ENCODE results near the gene WDFY4.

The WDFY4 gene

GRCh38 chr10:48813825-48814224 lies 129.2 kb downstream of the WDFY4 start:
- ATAC-seq, result no peak

DNA sequence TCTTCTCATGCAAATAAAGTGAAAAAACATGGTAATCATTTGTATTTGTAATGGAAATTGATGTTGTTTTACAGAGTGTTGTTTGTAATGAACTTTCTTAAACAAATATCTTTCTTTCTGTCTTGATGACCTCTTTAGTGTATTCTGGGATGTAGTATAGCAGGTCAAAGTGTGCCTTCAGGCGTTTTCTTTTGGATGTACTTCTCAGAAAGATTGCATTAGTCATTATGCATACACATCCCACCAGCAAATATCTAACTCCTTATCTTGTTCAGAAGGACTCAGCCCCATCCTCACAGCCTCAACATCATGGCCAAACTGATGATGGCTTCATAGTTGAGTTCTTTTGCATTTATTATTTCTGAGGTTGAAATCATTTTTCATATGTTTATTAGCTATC lies 130.3 kb downstream of the WDFY4 start:
- TF ChIP-seq SNAI2 (CRISPR knock-in tag; IDR thresholded peaks at IDR 0.05) (no peak), ZNF70 (CRISPR knock-in tag; IDR thresholded peaks at IDR 0.05) (no peak), ZC3H10 (CRISPR knock-in tag; IDR thresholded peaks at IDR 0.05) (no peak), TOX (CRISPR knock-in tag; IDR thresholded peaks at IDR 0.05; ENCODE audit: borderline replicate concordance) (no peak), ESRRG (CRISPR knock-in tag; IDR thresholded peaks at IDR 0.05) (no peak)
- ATAC-seq, result no peak

More at GRCh38 chr10:48813825-48814224, 129.2 kb downstream of the WDFY4 start:
- TF ChIP-seq ZNF8 (CRISPR knock-in tag; IDR thresholded peaks at IDR 0.05) (no peak), BACH2 (CRISPR knock-in tag; IDR thresholded peaks at IDR 0.05; ENCODE audit: borderline replicate concordance) (no peak), PPARA (CRISPR knock-in tag; IDR thresholded peaks at IDR 0.05; ENCODE audit: borderline replicate concordance) (no peak), CSDC2 (CRISPR knock-in tag; IDR thresholded peaks at IDR 0.05) (no peak), ESRRG (CRISPR knock-in tag; IDR thresholded peaks at IDR 0.05) (no peak), ZC3H10 (CRISPR knock-in tag; IDR thresholded peaks at IDR 0.05) (no peak), ISL1 (CRISPR knock-in tag; IDR thresholded peaks at IDR 0.05) (no peak), RARB (CRISPR knock-in tag; IDR thresholded peaks at IDR 0.05) (no peak), GLIS3 (CRISPR knock-in tag; IDR thresholded peaks at IDR 0.05) (no peak), ZFP30 (CRISPR knock-in tag; IDR thresholded peaks at IDR 0.05) (no peak), SNAI2 (CRISPR knock-in tag; IDR thresholded peaks at IDR 0.05) (no peak)
- TF ChIP-seq, protein P1, sequence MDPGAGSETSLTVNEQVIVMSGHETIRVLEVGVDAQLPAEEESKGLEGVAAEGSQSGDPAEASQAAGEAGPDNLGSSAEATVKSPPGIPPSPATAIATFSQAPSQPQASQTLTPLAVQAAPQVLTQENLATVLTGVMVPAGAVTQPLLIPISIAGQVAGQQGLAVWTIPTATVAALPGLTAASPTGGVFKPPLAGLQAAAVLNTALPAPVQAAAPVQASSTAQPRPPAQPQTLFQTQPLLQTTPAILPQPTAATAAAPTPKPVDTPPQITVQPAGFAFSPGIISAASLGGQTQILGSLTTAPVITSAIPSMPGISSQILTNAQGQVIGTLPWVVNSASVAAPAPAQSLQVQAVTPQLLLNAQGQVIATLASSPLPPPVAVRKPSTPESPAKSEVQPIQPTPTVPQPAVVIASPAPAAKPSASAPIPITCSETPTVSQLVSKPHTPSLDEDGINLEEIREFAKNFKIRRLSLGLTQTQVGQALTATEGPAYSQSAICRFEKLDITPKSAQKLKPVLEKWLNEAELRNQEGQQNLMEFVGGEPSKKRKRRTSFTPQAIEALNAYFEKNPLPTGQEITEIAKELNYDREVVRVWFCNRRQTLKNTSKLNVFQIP (CRISPR knock-in tag; IDR thresholded peaks at IDR 0.05; ENCODE audit: borderline replicate concordance, low read depth), result no peak
- TF ChIP-seq, protein P2, sequence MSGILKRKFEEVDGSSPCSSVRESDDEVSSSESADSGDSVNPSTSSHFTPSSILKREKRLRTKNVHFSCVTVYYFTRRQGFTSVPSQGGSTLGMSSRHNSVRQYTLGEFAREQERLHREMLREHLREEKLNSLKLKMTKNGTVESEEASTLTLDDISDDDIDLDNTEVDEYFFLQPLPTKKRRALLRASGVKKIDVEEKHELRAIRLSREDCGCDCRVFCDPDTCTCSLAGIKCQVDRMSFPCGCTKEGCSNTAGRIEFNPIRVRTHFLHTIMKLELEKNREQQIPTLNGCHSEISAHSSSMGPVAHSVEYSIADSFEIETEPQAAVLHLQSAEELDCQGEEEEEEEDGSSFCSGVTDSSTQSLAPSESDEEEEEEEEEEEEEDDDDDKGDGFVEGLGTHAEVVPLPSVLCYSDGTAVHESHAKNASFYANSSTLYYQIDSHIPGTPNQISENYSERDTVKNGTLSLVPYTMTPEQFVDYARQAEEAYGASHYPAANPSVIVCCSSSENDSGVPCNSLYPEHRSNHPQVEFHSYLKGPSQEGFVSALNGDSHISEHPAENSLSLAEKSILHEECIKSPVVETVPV (CRISPR knock-in tag; IDR thresholded peaks at IDR 0.05), result no peak

- ATAC-seq, result no peak
- TF ChIP-seq OSR1 (CRISPR knock-in tag; IDR thresholded peaks at IDR 0.05) (no peak), ZNF70 (CRISPR knock-in tag; IDR thresholded peaks at IDR 0.05) (no peak), ESRRG (CRISPR knock-in tag; IDR thresholded peaks at IDR 0.05) (no peak), BACH2 (CRISPR knock-in tag; IDR thresholded peaks at IDR 0.05; ENCODE audit: borderline replicate concordance) (no peak), ZFP3 (CRISPR knock-in tag; IDR thresholded peaks at IDR 0.05) (no peak), PPARA (CRISPR knock-in tag; IDR thresholded peaks at IDR 0.05; ENCODE audit: borderline replicate concordance) (no peak), ZFP30 (CRISPR knock-in tag; IDR thresholded peaks at IDR 0.05) (no peak), ARNTL (CRISPR knock-in tag; IDR thresholded peaks at IDR 0.05; ENCODE audit: borderline replicate concordance, low read depth) (no peak), RARB (CRISPR knock-in tag; IDR thresholded peaks at IDR 0.05) (no peak), ZNF565 (CRISPR knock-in tag; conservative IDR thresholded peaks at IDR 0.05; ENCODE audit: low read depth) (no peak)
- TF ChIP-seq, protein P3, sequence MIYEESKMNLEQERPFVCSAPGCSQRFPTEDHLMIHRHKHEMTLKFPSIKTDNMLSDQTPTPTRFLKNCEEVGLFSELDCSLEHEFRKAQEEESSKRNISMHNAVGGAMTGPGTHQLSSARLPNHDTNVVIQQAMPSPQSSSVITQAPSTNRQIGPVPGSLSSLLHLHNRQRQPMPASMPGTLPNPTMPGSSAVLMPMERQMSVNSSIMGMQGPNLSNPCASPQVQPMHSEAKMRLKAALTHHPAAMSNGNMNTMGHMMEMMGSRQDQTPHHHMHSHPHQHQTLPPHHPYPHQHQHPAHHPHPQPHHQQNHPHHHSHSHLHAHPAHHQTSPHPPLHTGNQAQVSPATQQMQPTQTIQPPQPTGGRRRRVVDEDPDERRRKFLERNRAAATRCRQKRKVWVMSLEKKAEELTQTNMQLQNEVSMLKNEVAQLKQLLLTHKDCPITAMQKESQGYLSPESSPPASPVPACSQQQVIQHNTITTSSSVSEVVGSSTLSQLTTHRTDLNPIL (CRISPR knock-in tag; IDR thresholded peaks at IDR 0.05; ENCODE audit: low read depth), result no peak
- TF ChIP-seq, protein P1 (CRISPR knock-in tag; IDR thresholded peaks at IDR 0.05; ENCODE audit: borderline replicate concordance, low read depth), result no peak
Observed at GRCh38 chr10:48817141-48817540, 132.5 kb downstream of the WDFY4 start.

DNA sequence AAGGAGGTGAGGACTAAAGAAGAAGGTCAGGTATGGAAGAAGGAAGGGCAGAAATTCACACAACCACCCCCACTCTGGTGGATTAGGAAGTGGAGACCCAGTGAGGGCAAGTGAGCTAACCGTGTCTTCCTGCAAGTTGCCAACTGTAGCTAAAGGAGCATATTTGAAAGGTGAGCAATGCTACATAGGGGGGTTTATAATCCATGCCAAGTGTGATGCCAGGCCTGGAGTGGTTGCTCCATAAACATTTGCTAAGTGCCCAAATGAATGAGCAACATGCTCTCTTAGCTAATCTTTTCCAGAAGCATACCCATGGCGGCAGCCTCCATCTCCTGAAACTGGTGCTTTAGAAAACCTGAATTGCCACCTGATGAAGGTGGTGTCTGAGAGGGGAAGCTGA lies 133.4 kb downstream of the WDFY4 start:
- ATAC-seq, result no peak
- no peak for TF ChIP-seq ARNTL (CRISPR knock-in tag; IDR thresholded peaks at IDR 0.05; ENCODE audit: borderline replicate concordance, low read depth)
- TF ChIP-seq ISL1 (CRISPR knock-in tag; IDR thresholded peaks at IDR 0.05), result no peak
- TF ChIP-seq, protein P4, sequence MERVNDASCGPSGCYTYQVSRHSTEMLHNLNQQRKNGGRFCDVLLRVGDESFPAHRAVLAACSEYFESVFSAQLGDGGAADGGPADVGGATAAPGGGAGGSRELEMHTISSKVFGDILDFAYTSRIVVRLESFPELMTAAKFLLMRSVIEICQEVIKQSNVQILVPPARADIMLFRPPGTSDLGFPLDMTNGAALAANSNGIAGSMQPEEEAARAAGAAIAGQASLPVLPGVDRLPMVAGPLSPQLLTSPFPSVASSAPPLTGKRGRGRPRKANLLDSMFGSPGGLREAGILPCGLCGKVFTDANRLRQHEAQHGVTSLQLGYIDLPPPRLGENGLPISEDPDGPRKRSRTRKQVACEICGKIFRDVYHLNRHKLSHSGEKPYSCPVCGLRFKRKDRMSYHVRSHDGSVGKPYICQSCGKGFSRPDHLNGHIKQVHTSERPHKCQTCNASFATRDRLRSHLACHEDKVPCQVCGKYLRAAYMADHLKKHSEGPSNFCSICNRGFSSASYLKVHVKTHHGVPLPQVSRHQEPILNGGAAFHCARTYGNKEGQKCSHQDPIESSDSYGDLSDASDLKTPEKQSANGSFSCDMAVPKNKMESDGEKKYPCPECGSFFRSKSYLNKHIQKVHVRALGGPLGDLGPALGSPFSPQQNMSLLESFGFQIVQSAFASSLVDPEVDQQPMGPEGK (CRISPR knock-in tag; IDR thresholded peaks at IDR 0.05; ENCODE audit: borderline replicate concordance), result no peak
- no peak for TF ChIP-seq SNAI2 (CRISPR knock-in tag; IDR thresholded peaks at IDR 0.05)
- TF ChIP-seq, protein P5, sequence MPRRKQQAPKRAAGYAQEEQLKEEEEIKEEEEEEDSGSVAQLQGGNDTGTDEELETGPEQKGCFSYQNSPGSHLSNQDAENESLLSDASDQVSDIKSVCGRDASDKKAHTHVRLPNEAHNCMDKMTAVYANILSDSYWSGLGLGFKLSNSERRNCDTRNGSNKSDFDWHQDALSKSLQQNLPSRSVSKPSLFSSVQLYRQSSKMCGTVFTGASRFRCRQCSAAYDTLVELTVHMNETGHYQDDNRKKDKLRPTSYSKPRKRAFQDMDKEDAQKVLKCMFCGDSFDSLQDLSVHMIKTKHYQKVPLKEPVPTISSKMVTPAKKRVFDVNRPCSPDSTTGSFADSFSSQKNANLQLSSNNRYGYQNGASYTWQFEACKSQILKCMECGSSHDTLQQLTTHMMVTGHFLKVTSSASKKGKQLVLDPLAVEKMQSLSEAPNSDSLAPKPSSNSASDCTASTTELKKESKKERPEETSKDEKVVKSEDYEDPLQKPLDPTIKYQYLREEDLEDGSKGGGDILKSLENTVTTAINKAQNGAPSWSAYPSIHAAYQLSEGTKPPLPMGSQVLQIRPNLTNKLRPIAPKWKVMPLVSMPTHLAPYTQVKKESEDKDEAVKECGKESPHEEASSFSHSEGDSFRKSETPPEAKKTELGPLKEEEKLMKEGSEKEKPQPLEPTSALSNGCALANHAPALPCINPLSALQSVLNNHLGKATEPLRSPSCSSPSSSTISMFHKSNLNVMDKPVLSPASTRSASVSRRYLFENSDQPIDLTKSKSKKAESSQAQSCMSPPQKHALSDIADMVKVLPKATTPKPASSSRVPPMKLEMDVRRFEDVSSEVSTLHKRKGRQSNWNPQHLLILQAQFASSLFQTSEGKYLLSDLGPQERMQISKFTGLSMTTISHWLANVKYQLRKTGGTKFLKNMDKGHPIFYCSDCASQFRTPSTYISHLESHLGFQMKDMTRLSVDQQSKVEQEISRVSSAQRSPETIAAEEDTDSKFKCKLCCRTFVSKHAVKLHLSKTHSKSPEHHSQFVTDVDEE (CRISPR knock-in tag; IDR thresholded peaks at IDR 0.05), result no peak
- TF ChIP-seq OSR1 (CRISPR knock-in tag; IDR thresholded peaks at IDR 0.05), result no peak
- TF ChIP-seq ZNF565 (CRISPR knock-in tag; conservative IDR thresholded peaks at IDR 0.05; ENCODE audit: low read depth), result no peak
- no peak for TF ChIP-seq TOX (CRISPR knock-in tag; IDR thresholded peaks at IDR 0.05; ENCODE audit: borderline replicate concordance)
- no peak for TF ChIP-seq RARB (CRISPR knock-in tag; IDR thresholded peaks at IDR 0.05)
- TF ChIP-seq, protein P1 (CRISPR knock-in tag; IDR thresholded peaks at IDR 0.05; ENCODE audit: borderline replicate concordance, low read depth), result no peak
- TF ChIP-seq PPARA (CRISPR knock-in tag; IDR thresholded peaks at IDR 0.05; ENCODE audit: borderline replicate concordance), result no peak
- TF ChIP-seq BACH2 (CRISPR knock-in tag; IDR thresholded peaks at IDR 0.05; ENCODE audit: borderline replicate concordance), result no peak
- no peak for TF ChIP-seq ZC3H10 (CRISPR knock-in tag; IDR thresholded peaks at IDR 0.05)
